Skeletal muscle tissue (tissue), 4 donors: ENCODE data around the gene PPA1. TPM values are rescaled to one million over a fixed set of nuclear protein-coding genes. Genes with fewer than 3 reads are reported as not detected.

ENCODE experiments used
- H3K27ac ChIP-seq: one replicate; pipeline ENCODE4 v1.7.0; 2013; ENCODE audit warnings: mild to moderate bottlenecking, low read depth, low read length, inconsistent platforms
- H3K27me3 ChIP-seq, 3 donors: one replicate each; pipeline ENCODE4 v1.7.0; 2013; ENCODE audit warnings: low read length in 3 of 3; ENCODE audit not compliant: control insufficient read depth in 3 of 3, insufficient read depth in 3 of 3
- H3K36me3 ChIP-seq, 3 donors: one replicate each; pipeline ENCODE4 v1.7.0; 2013; ENCODE audit warnings: low read length in 3 of 3; ENCODE audit not compliant: control insufficient read depth in 3 of 3, insufficient read depth in 3 of 3
- H3K4me1 ChIP-seq, 3 donors: one replicate each; pipeline ENCODE4 v1.7.0; 2013; ENCODE audit warnings: low read length in 3 of 3, mild to moderate bottlenecking in 3 of 3; ENCODE audit not compliant: control insufficient read depth in 3 of 3, insufficient read depth in 3 of 3
- H3K4me3 ChIP-seq, 3 donors: one replicate each; pipeline ENCODE4 v1.7.0; 2013; ENCODE audit warnings: low read length in 3 of 3
- H3K9ac ChIP-seq, 3 donors: one replicate each; pipeline ENCODE4 v1.7.0; 2013; ENCODE audit warnings: low read length in 3 of 3, mild to moderate bottlenecking in 3 of 3, moderate library complexity in 2 of 3, low read depth in 1 of 3
- H3K9me3 ChIP-seq, 3 donors: one replicate each; pipeline ENCODE4 v1.7.0; 2013; ENCODE audit warnings: low read length in 3 of 3; ENCODE audit not compliant: control insufficient read depth in 3 of 3
- total RNA-seq: library from RNA; depleted of rRNA; stranded (reverse); fragments of >200 nt; gene quantifications from one replicate; pipeline ENCODE4 v1.2.3, GENCODE V29; 2014
- donor health status: Osteomylitis.

PPA1 gene
- total RNA-seq, 1 donor from 2014 or later, result 59.5 TPM

- no peaks in the 10 kb centered on the region for H3K9me3 ChIP-seq
- H3K27ac ChIP-seq, result no peak overlapping the region
- H3K4me1 ChIP-seq, result peaks cover 3 to 4% (median 3%) of the 10 kb centered on the region in 3 donors
- H3K36me3 ChIP-seq, result peaks cover 0 to under 1% (median 0%) of the 10 kb centered on the region in 3 donors
- H3K27me3 ChIP-seq, result no peaks in the 10 kb centered on the region
- no peak overlapping the region for H3K9ac ChIP-seq
- no peak overlapping the region for H3K4me3 ChIP-seq
These were observed 10.9 kb downstream of the PPA1 start for GRCh38 chr10:70222340-70222794.

- Histone ChIP-seq H3K9ac (peak overlapping the region in 2 of 3 donors; percentile 25 to 34), H3K36me3 (peaks cover 0 to 7% (median 0%) of the 10 kb centered on the region in 3 donors), H3K9me3 (no peaks in the 10 kb centered on the region), H3K4me3 (peak overlapping the region in 1 of 3 donors; percentile 25), H3K4me1 (peaks cover 0 to 3% (median 3%) of the 10 kb centered on the region in 3 donors), H3K27ac (no peak overlapping the region), H3K27me3 (no peaks in the 10 kb centered on the region)
These were observed 12.2 kb downstream of the PPA1 start for GRCh38 chr10:70221030-70221429.

- no peak overlapping the region for H3K9ac ChIP-seq
- no peaks in the 10 kb centered on the region for H3K9me3 ChIP-seq
- no peaks in the 10 kb centered on the region for H3K4me1 ChIP-seq
- H3K36me3 ChIP-seq, result peaks cover 16 to 44% (median 36%) of the 10 kb centered on the region in 3 donors
- H3K27ac ChIP-seq, result no peak overlapping the region
- H3K27me3 ChIP-seq, result no peaks in the 10 kb centered on the region
- no peak overlapping the region for H3K4me3 ChIP-seq
These were observed 20.4 kb downstream of the PPA1 start for GRCh38 chr10:70212879-70213278.

GRCh38 chr10:70212277-70212676, 21.0 kb downstream of the PPA1 start:
- Histone ChIP-seq H3K36me3 (peaks cover 18 to 43% (median 38%) of the 10 kb centered on the region in 3 donors), H3K4me1 (no peaks in the 10 kb centered on the region), H3K4me3 (no peak overlapping the region), H3K9me3 (no peaks in the 10 kb centered on the region), H3K27me3 (no peaks in the 10 kb centered on the region), H3K27ac (no peak overlapping the region), H3K9ac (no peak overlapping the region)

- H3K9ac ChIP-seq, result no peak overlapping the region
- no peaks in the 10 kb centered on the region for H3K27me3 ChIP-seq
- no peak overlapping the region for H3K4me3 ChIP-seq
- peaks cover 21 to 47% (median 38%) of the 10 kb centered on the region in 3 donors for H3K36me3 ChIP-seq
- H3K9me3 ChIP-seq, result no peaks in the 10 kb centered on the region
- H3K4me1 ChIP-seq, result no peaks in the 10 kb centered on the region
- H3K27ac ChIP-seq, result no peak overlapping the region
These were observed 26.5 kb downstream of the PPA1 start for GRCh38 chr10:70206762-70207161.

DNA sequence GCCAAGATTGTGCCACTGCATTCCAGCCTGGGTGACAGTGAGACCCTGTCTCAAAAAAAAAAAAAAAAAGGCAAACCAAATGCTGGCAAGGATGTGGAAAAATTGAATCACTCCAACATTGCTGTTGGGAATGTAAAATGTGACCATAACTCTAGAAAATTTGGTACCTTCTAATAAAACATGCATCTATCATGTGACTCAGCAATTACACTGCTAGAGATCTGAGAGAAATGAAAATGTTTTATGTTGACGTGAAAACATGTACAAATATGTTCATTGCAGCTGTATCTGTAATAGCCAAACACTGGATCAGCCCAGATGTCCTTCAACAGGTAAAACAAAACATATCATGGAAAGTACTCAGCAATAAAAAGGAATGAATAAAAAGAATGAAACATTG, 32.1 kb downstream of the PPA1 start:
- peaks cover 5 to 36% (median 23%) of the 10 kb centered on the region in 3 donors for H3K36me3 ChIP-seq
- no peaks in the 10 kb centered on the region for H3K4me1 ChIP-seq
- H3K9ac ChIP-seq, result no peak overlapping the region

DNA sequence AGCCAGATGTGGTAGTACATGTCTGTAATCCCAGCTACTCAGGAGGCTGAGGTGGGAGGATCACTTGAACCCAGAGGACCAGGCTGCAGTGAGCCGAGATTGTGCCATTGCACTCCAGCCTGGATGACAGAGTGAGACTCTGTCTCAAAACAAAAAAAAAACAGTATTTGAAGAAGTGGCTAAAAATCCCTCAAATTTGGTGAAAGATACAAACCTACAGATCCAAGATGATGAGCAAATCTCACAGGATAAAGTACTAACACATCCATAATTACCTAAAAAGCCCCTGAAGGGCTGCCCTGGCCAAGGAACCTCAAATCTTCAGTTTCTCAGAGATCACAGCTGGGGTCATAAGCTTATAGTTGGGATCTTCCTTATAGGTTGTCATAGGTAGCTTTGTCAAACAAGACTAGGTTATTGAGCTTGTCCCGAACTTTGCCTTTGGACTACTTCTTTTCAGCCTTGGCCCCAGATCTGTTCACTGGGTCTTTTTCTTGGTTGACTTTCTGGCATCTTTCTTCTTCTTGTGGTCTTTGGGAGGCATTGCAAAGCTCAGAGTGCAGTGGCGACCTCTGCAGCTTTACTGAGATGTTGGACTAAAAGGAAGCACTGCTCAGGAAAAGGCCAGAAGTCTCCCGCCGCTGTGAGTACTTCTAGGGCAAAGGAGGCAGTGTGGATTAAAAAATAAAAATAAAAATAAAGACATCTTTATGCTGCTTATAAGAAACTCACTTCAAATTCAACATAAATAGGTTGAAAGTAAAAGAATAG, 34.3 kb downstream of the PPA1 start:
- Histone ChIP-seq H3K36me3 (peaks cover 3 to 24% (median 12%) of the 10 kb centered on the region in 3 donors), H3K27ac (no peak overlapping the region), H3K4me1 (no peaks in the 10 kb centered on the region), H3K27me3 (no peaks in the 10 kb centered on the region), H3K9me3 (no peaks in the 10 kb centered on the region), H3K9ac (no peak overlapping the region), H3K4me3 (no peak overlapping the region)

More for the DNA sequence above, 32.1 kb downstream of the PPA1 start:
- Histone ChIP-seq H3K9me3 (no peaks in the 10 kb centered on the region), H3K4me3 (no peak overlapping the region), H3K27ac (no peak overlapping the region), H3K27me3 (no peaks in the 10 kb centered on the region)

DNA sequence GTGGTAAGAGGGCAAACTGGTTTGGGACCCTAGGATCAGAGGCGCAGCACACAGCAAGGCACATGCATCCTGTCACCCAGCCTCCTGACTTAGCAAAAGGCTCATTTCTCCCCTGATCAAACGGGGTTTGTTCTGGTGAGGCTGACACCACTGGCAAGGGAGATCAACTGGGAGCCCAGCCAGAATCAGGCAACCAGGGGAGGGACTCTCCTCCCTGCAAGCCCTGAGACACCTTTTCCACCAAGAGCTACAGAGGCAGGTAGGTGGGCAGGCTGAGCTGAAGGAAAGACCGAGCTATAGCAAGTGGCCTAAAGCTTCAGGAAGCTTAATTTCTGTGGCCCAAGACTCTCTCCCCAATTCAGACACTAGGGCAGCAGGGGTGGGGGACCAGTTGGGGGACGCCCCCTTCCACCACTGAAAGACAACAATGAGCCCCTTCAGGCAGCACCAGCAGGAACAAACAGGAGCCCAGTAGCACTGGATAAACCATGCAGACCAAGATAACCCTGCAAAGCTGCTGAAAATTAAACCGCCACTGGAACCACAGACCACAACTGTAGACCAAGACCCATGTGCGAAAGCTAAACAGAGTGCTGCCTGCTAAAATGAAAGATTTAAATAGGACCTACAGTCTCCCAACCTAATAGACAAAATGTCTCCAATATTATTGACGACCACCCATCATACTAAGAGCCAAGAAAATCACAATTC, 35.8 kb downstream of the PPA1 start:
- no peak overlapping the region for H3K27ac ChIP-seq
- no peaks in the 10 kb centered on the region for H3K9me3 ChIP-seq
- H3K36me3 ChIP-seq, result peaks cover 0 to 17% (median 4%) of the 10 kb centered on the region in 3 donors
- no peak overlapping the region for H3K4me3 ChIP-seq
- H3K27me3 ChIP-seq, result no peaks in the 10 kb centered on the region
- H3K4me1 ChIP-seq, result peaks cover 0 to 3% (median 0%) of the 10 kb centered on the region in 3 donors
- no peak overlapping the region for H3K9ac ChIP-seq

- H3K4me1 ChIP-seq, result peaks cover 6 to 12% (median 8%) of the 10 kb centered on the region in 3 donors
- no peaks in the 10 kb centered on the region for H3K27me3 ChIP-seq
- H3K27ac ChIP-seq, result peak overlapping the region; percentile 3
- no peak overlapping the region for H3K9ac ChIP-seq
- no peak overlapping the region for H3K4me3 ChIP-seq
- no peaks in the 10 kb centered on the region for H3K9me3 ChIP-seq
- H3K36me3 ChIP-seq, result peaks cover 0 to 1% (median 0%) of the 10 kb centered on the region in 3 donors
These were observed 39.8 kb downstream of the PPA1 start for GRCh38 chr10:70193391-70193844.
